Osteoblast (primary cell): Measurements from ENCODE around the gene UGT1A9. TPM values are rescaled to one million over a fixed set of nuclear protein-coding genes. Genes with fewer than 3 reads are reported as not detected.

ENCODE experiments used
- DNase-seq: peaks from one replicate; pipeline ENCODE4 v3.0.0; 2011; ENCODE audit warnings: low spot score, mixed read lengths; ENCODE audit not compliant: insufficient read length; ENCODE audit errors: missing footprints
- H2AFZ ChIP-seq: 2 replicates; pipeline ENCODE4 v1.6.0; 2011; ENCODE audit warnings: mild to moderate bottlenecking, low read length
- H3K27ac ChIP-seq: 2 replicates; pipeline ENCODE4 v1.5.1; 2011; ENCODE audit warnings: mild to moderate bottlenecking, low read depth, low read length, moderate library complexity
- H3K27me3 ChIP-seq: 2 replicates; pipeline ENCODE4 v1.6.0; 2012; ENCODE audit warnings: mild to moderate bottlenecking, control low read depth, inconsistent platforms, low read length, moderate library complexity; ENCODE audit not compliant: insufficient read depth
- H3K36me3 ChIP-seq: 2 replicates; pipeline ENCODE4 v1.5.1; 2011; ENCODE audit warnings: mild to moderate bottlenecking, low read length, control low read depth, moderate library complexity; ENCODE audit not compliant: insufficient read depth
- H3K4me1 ChIP-seq: 2 replicates; pipeline ENCODE4 v1.5.1; 2011; ENCODE audit warnings: mild to moderate bottlenecking, low read length, control low read depth, moderate library complexity; ENCODE audit not compliant: insufficient read depth
- H3K4me2 ChIP-seq: 2 replicates; pipeline ENCODE4 v1.6.0; 2011; ENCODE audit warnings: mild to moderate bottlenecking, low read length; ENCODE audit not compliant: insufficient read depth
- H3K4me3 ChIP-seq: fragments of 200-600 bp; sonication (generic); 3 replicates; pipeline ENCODE4 v1.5.1; 2012; ENCODE audit warnings: mild to moderate bottlenecking, low read length, inconsistent platforms; ENCODE audit not compliant: insufficient read depth
- H3K79me2 ChIP-seq: 2 replicates; pipeline ENCODE4 v1.6.0; 2012; ENCODE audit warnings: mild to moderate bottlenecking, low read length, control low read depth, inconsistent platforms; ENCODE audit not compliant: insufficient read depth
- H3K9me3 ChIP-seq: 2 replicates; pipeline ENCODE4 v1.5.1; 2011; ENCODE audit warnings: low read depth, low read length, control low read depth
- H4K20me1 ChIP-seq: 2 replicates; pipeline ENCODE4 v1.6.0; 2012; ENCODE audit warnings: mild to moderate bottlenecking, low read length, control low read depth; ENCODE audit not compliant: insufficient read depth
- CTCF ChIP-seq: IDR thresholded peaks from 2 replicates; pipeline ENCODE4 v1.5.1; 2011; ENCODE audit warnings: mild to moderate bottlenecking, low read depth, low read length, moderate library complexity; ENCODE audit errors: extremely low read depth
- total RNA-seq: library from RNA; depleted of rRNA; stranded (reverse); fragments of >200 nt; gene quantifications from 2 replicates; pipeline ENCODE4 v1.2.3, GENCODE V29; 2012

The UGT1A9 gene
- total RNA-seq, 1 donor = not detected

- H3K27me3 ChIP-seq = no peaks in the 10 kb centered on the region
- no peaks in the 10 kb centered on the region for H3K9me3 ChIP-seq
- H3K27ac ChIP-seq = peak overlapping the region; percentile 51
- no peaks in the 10 kb centered on the region for H3K36me3 ChIP-seq
- no peak overlapping the region for H3K4me3 ChIP-seq
- no peak for TF ChIP-seq CTCF
- peak overlapping the region; percentile 42 for H3K4me2 ChIP-seq
- H2AFZ ChIP-seq = no peak overlapping the region
- H3K79me2 ChIP-seq = no peaks in the 10 kb centered on the region
- DNase-seq = no peak
- H4K20me1 ChIP-seq = no peaks in the 10 kb centered on the region
- peaks cover 23% of the 10 kb centered on the region for H3K4me1 ChIP-seq
These were observed 93.1 kb downstream of the UGT1A9 start for GRCh38 chr2:233764761-233765160.

GRCh38 chr2:233766416-233766815 lies 94.7 kb downstream of the UGT1A9 start:
- H3K4me3 ChIP-seq = no peak overlapping the region
- no peaks in the 10 kb centered on the region for H3K27me3 ChIP-seq
- TF ChIP-seq CTCF = no peak
- no peak overlapping the region for H3K27ac ChIP-seq
- no peaks in the 10 kb centered on the region for H3K36me3 ChIP-seq
- H3K4me2 ChIP-seq = no peak overlapping the region
- DNase-seq = no peak
- no peak overlapping the region for H2AFZ ChIP-seq
- no peaks in the 10 kb centered on the region for H3K79me2 ChIP-seq
- no peaks in the 10 kb centered on the region for H3K9me3 ChIP-seq
- H3K4me1 ChIP-seq = peaks cover 20% of the 10 kb centered on the region
- no peaks in the 10 kb centered on the region for H4K20me1 ChIP-seq

- H3K4me3 ChIP-seq = no peak overlapping the region
- peaks cover 16% of the 10 kb centered on the region for H3K4me1 ChIP-seq
- H3K27me3 ChIP-seq = no peaks in the 10 kb centered on the region
- H3K27ac ChIP-seq = no peak overlapping the region
- H3K4me2 ChIP-seq = no peak overlapping the region
- DNase-seq = no peak
- H4K20me1 ChIP-seq = no peaks in the 10 kb centered on the region
- no peaks in the 10 kb centered on the region for H3K36me3 ChIP-seq
- H3K79me2 ChIP-seq = no peaks in the 10 kb centered on the region
- no peak overlapping the region for H2AFZ ChIP-seq
- no peak for TF ChIP-seq CTCF
- no peaks in the 10 kb centered on the region for H3K9me3 ChIP-seq
These were observed 96.4 kb downstream of the UGT1A9 start for GRCh38 chr2:233768076-233768475.

DNA sequence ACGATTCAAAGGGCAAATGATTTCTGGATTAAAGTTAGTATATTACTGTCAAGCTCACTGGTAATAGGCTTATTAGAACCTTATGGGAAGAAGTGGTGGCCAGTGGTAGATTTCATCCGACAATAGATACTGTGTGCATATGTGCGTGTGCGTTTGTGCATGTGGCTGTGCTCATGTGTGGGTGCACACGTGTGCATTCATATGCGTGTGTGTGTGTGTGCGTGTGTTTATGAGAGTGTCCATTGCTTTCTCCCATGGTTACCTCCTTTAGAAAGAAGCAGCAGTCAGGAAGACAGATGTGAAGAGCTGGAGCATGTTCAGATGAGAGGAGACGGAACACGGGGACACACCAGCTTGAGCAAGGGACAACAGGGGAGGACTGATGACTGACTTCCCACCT lies 97.6 kb downstream of the UGT1A9 start:
- Histone ChIP-seq H3K36me3 (no peaks in the 10 kb centered on the region), H3K27me3 (no peaks in the 10 kb centered on the region), H3K9me3 (no peaks in the 10 kb centered on the region), H3K79me2 (no peaks in the 10 kb centered on the region), H3K4me2 (no peak overlapping the region), H3K4me3 (no peak overlapping the region), H4K20me1 (no peaks in the 10 kb centered on the region), H3K4me1 (peaks cover 6% of the 10 kb centered on the region), H3K27ac (no peak overlapping the region), H2AFZ (no peak overlapping the region)
- no peak for TF ChIP-seq CTCF
- DNase-seq = no peak
